D721Med (cell line): ENCODE measurements around the gene ADIPOR1.

Experiments used
- DNase-seq: peaks from one replicate; pipeline ENCODE4 v3.0.0; 2011; ENCODE audit warnings: low spot score; ENCODE audit not compliant: insufficient read length
- FAIRE-seq: peaks from 2 replicates; lab custom pipeline; 2011; peaks lifted over from hg19 to GRCh38; lab: Jason Lieb, UNC
- CTCF ChIP-seq: IDR thresholded peaks from 2 replicates; pipeline ENCODE4 v1.5.1; 2012; ENCODE audit warnings: mild to moderate bottlenecking, control low read depth; ENCODE audit not compliant: insufficient read depth; ENCODE audit errors: missing control alignments

Gene ADIPOR1

GRCh38 chr1:202952099-202952498 is 6.0 kb downstream of the ADIPOR1 start:
- TF ChIP-seq CTCF: no peak
- DNase-seq: no peak
- FAIRE-seq: no peak

GRCh38 chr1:202951437-202951836 is 6.7 kb downstream of the ADIPOR1 start:
- FAIRE-seq (peak; percentile 94), DNase-seq (no peak)
- no peak for TF ChIP-seq CTCF

- DNase-seq: no peak
- peak; percentile 48 for FAIRE-seq
- TF ChIP-seq CTCF: no peak
These were observed 12.6 kb downstream of the ADIPOR1 start for GRCh38 chr1:202945483-202945882.

GRCh38 chr1:202944438-202944921 is 13.6 kb downstream of the ADIPOR1 start:
- TF ChIP-seq CTCF: no peak
- DNase-seq (no peak), FAIRE-seq (no peak)

- no peak for TF ChIP-seq CTCF
- DNase-seq (no peak), FAIRE-seq (no peak)
These were observed 15.7 kb downstream of the ADIPOR1 start for GRCh38 chr1:202942426-202942825.

GRCh38 chr1:202941372-202941771 is 16.7 kb downstream of the ADIPOR1 start:
- FAIRE-seq: no peak
- DNase-seq: no peak

GRCh38 chr1:202940561-202940960 is 17.6 kb downstream of the ADIPOR1 start:
- no peak for FAIRE-seq
- TF ChIP-seq CTCF: no peak

More at GRCh38 chr1:202941372-202941771, 16.7 kb downstream of the ADIPOR1 start:
- no peak for TF ChIP-seq CTCF

More at GRCh38 chr1:202940561-202940960, 17.6 kb downstream of the ADIPOR1 start:
- no peak for DNase-seq
